Epithelial cell of prostate (primary cell): ENCODE measurements around the gene CCDC149.
A peak's percentile ranks its signal among the peaks of the same experiment; 100 is the strongest.

ENCODE experiments used
- DNase-seq: peaks from one replicate; pipeline ENCODE4 v3.0.0-alpha.2; 2011; ENCODE audit warnings: low read depth, low spot score
- H3K27ac ChIP-seq: fragments of 450-650 bp; 2 replicates; pipeline ENCODE4 v1.5.1; 2017; ENCODE audit warnings: mild to moderate bottlenecking

CCDC149 gene

GRCh38 chr4:24791043-24791442 is 121.8 kb downstream of the CCDC149 start:
- DNase-seq: no peak
- no peak overlapping the region for H3K27ac ChIP-seq

GRCh38 chr4:24783506-24783905 is 129.3 kb downstream of the CCDC149 start:
- H3K27ac ChIP-seq: no peak overlapping the region
- no peak for DNase-seq

- no peak overlapping the region for H3K27ac ChIP-seq
- no peak for DNase-seq
Observed at GRCh38 chr4:24781999-24782745, 130.7 kb downstream of the CCDC149 start.

GRCh38 chr4:24780936-24781495 is 131.8 kb downstream of the CCDC149 start:
- no peak for DNase-seq

GRCh38 chr4:24778464-24779225 is 134.2 kb downstream of the CCDC149 start:
- no peak overlapping the region for H3K27ac ChIP-seq
- DNase-seq: no peak

More at GRCh38 chr4:24780936-24781495, 131.8 kb downstream of the CCDC149 start:
- no peak overlapping the region for H3K27ac ChIP-seq

- DNase-seq: no peak
- no peak overlapping the region for H3K27ac ChIP-seq
Observed at GRCh38 chr4:24777536-24778463, 135.0 kb downstream of the CCDC149 start.

GRCh38 chr4:24775750-24776149 is 137.1 kb downstream of the CCDC149 start:
- no peak for DNase-seq
- H3K27ac ChIP-seq: no peak overlapping the region

GRCh38 chr4:24775032-24775605 is 137.7 kb downstream of the CCDC149 start:
- no peak for DNase-seq
- H3K27ac ChIP-seq: no peak overlapping the region

GRCh38 chr4:24774452-24774851 is 138.4 kb downstream of the CCDC149 start:
- H3K27ac ChIP-seq: no peak overlapping the region
- peak; percentile 20 for DNase-seq

- no peak for DNase-seq
- H3K27ac ChIP-seq: no peak overlapping the region
Observed at GRCh38 chr4:24772952-24773351, 139.9 kb downstream of the CCDC149 start.

- no peak overlapping the region for H3K27ac ChIP-seq
- DNase-seq: no peak
Observed at GRCh38 chr4:24772061-24772705, 140.7 kb downstream of the CCDC149 start.

- no peak for DNase-seq
Observed at GRCh38 chr4:24771241-24771640, 141.6 kb downstream of the CCDC149 start.

GRCh38 chr4:24770667-24771066 is 142.2 kb downstream of the CCDC149 start:
- H3K27ac ChIP-seq: peak overlapping the region; percentile 60
- no peak for DNase-seq

More at GRCh38 chr4:24771241-24771640, 141.6 kb downstream of the CCDC149 start:
- no peak overlapping the region for H3K27ac ChIP-seq

- peak; percentile 52 for DNase-seq
- peak overlapping the region; percentile 60 for H3K27ac ChIP-seq
Observed at GRCh38 chr4:24770032-24770584, 142.7 kb downstream of the CCDC149 start.

- peak overlapping the region; percentile 60 for H3K27ac ChIP-seq
- DNase-seq: no peak
Observed at GRCh38 chr4:24769571-24769970, 143.3 kb downstream of the CCDC149 start.

- DNase-seq: no peak
- H3K27ac ChIP-seq: no peak overlapping the region
Observed at GRCh38 chr4:24768604-24769003, 144.2 kb downstream of the CCDC149 start.

GRCh38 chr4:24768006-24768405 is 144.8 kb downstream of the CCDC149 start:
- no peak overlapping the region for H3K27ac ChIP-seq
- DNase-seq: no peak

- no peak overlapping the region for H3K27ac ChIP-seq
- no peak for DNase-seq
Observed at GRCh38 chr4:24765376-24765988, 147.4 kb downstream of the CCDC149 start.

- H3K27ac ChIP-seq: peak overlapping the region; percentile 89
- DNase-seq: no peak
Observed at GRCh38 chr4:24764345-24764744, 148.5 kb downstream of the CCDC149 start.
